HG03066 (cell line): ENCODE data around the gene SLC43A3.
"Not testable (repeated sequence)": the region's sequence is repeated elsewhere in the genome, so short reads cannot be mapped to it uniquely, and the experiment has no call there.

Experiments
- ATAC-seq: cut with Tn5 transposase; IDR thresholded peaks from one replicate; pipeline ENCODE4 v1.9.1; 2021; ENCODE audit warnings: low read depth; ENCODE audit not compliant: unreplicated experiment

The SLC43A3 gene

DNA sequence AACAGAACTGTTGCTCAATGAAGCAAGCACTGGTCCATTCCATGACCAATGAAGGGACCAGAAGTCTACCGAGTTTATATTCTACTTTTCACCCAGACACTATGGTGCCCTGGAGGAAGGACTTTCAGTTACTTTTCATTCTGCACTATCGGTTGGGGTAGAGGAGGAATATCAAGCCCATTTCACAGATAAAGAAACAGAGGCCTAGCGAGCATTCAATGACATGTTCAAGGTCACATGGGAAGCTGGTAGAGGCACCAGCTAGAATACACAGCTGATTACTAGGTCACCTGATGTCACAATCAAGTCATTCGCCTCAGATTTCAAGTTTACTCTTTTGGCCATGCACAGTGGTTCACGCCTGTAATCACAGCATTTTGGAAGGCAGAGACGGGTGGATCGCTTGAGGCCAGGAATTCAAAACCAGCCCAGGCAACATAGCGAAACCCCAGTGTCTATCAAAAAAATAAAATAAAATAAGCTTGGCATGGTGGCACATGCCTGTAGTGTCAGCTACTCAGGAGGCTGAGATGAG lies 18.9 kb downstream of the SLC43A3 start:
- no peak for ATAC-seq

DNA sequence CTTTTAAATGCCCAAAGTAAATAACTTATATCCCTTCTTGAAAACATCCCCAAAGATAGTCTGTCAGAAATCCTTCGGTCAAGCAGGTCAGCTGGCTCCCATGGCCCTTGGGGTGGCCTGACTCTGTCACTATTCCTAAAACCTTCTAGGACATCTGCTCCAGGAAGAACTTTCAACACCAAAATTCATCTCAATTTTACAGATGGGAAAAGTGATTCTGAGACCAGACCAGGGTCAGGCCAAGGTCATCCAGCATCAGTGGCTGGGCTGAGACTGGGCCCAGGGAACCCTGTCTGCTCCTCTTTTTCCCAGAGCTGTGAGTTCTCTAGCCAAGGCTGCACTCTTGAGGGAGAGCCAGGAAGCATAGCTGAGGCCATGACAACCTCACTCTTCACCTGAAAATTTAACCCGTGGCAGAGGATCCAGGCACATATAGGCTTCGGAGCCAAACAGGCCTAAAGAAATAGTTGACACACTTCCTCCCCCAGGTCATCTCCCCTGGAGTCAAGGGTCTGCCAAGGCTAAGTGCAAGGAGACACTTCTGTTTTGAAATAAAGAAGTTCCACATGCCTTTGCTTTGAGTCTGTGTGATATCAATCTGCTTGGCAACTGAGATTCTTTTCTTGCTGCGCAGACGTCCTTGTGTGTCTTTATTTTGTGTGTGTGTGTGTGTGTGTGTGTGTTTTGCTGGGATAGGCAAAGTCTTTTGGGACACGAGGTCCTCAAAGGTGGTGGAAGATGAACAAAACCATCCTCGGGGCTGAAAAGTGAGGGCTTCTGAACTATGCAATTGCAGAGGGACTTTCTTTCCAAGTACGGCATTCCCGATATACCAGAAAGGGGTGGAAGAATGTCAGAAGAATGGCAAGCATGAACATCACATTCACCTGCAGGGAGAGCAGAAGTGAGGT lies 19.7 kb downstream of the SLC43A3 start:
- ATAC-seq = no peak

DNA sequence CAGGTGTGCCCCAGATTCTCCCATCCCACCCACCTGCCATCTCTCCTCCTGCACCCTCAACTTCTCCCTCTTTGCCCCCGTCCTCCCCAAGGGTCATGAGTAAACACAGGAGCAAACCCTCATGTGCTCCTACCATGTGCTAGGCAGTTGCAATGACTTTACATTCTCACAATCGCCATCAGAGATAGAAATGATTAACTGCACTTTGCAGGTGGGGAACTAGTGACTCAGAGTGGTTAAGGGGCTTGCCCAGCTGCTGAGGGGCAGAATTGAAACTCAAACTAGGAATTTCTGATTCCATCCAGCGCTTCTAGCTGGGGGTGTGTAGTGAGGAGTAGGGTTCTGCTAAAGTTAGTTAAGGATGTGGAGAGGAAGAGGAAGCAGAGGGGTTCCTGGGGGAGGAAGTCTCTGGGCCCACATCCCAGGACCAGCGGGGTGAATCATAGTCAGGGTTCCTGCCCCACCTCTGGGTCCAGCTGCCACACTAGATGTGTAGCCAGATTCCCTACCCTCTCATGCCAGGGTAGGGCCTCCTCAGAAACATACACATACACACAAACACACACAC lies 20.5 kb downstream of the SLC43A3 start:
- no peak for ATAC-seq

DNA sequence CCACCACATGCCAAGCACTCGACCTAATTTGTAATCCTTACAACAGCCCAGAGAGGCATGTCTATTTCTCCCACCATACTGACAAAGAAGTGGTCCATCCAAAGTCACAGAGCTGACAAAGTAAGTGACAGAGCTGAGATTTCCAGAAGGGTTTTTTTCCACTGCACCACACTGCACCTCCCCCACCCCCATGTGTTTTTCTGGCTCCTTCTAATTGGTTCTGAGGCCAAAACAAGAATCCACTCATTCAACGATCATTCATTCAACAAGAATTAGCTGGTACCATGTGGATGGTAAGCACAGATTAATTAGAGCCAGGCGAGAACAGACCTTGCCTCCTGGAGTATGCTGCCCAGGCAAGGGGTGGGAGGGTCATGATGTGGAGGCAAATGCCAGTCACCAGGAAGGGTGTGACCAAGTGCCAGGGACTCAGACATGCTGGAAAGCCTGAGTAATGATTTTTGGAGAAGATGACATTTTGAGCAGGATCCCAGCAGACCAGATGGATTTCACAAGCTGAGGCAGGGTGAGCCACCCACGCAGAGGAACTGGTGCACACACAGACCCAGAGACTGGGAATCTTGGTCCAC lies 21.6 kb downstream of the SLC43A3 start:
- ATAC-seq = no peak

DNA sequence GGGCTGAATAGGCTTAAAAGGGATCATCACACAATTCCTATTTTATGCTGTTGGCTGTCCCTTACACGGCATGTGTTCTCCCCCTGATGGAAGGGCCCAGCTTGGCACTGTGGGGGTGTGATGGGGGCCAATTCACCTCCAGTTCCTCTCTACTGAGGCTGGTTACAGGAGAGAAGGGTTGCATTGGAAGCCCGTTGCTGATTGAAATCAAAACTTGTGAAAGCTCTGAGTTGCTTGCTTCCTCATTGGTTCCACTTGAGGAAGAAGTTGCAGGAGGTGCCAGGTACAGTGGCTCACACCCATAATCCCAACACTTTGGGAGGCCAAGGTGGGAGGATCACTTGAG lies 23.1 kb downstream of the SLC43A3 start:
- ATAC-seq = no peak

DNA sequence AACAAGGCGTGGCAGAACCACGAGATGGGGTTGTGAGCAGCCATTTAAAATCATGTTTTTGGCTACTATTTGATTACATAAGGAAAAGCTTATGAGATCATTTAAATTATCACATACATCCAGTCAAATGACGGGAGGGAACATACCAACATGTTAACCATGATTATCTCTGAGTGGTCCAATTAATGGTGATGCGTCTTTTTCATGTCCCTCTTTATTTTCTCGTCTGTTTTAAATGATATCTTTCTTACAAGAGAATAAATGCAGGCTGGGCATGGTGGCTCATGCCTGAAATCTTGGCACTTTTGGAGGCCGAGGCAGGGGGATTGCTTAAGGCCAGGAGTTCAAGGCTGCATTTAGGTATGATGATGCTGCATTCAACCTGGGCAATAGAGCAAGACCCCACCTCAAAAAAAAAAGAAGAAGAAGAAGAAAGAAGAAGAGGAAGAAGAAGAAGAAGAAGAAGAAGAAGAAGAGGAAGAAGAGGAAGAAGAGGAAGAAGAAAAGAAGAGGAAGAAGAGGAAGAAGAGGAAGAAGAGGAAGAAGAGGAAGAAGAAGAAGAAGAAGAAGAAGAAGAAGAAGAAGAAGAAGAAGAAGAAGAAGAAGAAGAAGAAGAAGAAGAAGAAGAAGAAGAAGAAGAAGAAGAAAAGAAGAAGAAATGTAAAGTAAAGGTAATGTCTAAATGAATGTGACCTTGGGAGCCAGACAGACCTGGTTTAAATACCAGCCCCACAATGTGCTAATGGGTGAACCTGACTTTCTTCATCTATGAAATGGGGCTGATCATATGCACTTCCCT lies 23.7 kb downstream of the SLC43A3 start:
- not testable (repeated sequence) for ATAC-seq

DNA sequence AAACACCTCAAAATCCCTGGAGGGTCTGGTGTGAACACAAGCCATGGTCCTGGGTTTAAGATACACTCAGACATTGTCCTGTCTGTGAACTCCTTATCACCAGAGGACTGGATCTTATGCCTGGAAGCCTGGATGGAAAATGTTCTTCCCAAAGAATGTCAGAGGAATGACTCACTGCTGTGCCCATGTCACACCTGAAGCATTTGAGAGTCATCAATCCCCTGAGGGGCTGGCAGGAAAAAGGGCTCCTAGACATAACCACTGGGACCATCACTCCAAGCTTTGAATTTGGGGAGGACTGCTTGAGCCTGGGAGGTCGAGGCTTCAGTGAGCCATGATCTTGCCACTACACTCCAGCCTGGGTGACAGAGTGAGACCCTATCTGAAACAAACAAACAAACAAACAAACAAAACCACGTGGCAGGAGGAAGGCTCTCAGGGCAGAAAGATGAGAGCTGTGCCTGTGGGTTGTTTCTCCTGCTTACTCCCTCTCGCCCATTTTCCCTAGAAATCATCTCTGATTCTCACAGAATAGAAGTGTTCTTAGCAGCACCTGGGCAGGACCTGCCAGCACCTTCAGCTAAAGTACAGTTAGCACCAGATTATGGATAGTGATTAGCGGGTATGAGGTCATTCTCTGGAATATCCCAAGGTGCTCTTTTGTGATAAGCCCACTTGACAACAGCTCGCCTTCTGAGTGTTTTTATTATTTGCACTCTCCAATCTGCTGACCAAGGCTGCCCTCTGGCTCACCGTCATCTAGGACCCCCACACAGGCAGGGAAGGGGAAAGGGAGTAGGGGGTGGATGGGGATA lies 24.5 kb downstream of the SLC43A3 start:
- no peak for ATAC-seq

DNA sequence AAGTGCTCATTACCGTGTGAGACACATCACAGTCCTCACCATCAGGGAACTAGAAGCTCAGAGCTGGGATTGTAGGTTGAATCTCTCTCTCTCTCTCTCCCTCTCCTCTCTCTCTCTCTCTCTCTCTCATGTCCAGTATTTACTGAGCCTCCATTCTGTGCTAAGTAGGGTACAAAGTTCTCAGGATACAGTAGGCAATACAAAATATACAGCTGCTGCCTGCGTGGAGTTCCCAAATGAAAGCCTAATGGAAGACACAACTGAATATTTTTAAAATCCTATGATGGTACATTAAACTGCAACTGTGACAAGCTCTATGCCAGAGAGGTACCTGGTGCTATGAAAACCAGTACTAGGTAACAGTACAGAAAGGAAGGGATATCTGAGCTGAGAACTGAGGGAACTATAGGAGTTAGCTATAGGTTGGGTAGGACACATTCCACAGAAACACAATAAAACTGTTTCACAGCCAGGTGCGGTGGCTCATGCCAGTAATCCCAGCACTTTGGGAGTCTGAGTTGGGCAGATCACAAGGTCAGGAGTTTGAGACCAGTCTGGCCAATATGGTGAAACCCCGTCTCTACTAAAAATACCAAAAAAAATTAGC lies 26.8 kb downstream of the SLC43A3 start:
- no peak for ATAC-seq

DNA sequence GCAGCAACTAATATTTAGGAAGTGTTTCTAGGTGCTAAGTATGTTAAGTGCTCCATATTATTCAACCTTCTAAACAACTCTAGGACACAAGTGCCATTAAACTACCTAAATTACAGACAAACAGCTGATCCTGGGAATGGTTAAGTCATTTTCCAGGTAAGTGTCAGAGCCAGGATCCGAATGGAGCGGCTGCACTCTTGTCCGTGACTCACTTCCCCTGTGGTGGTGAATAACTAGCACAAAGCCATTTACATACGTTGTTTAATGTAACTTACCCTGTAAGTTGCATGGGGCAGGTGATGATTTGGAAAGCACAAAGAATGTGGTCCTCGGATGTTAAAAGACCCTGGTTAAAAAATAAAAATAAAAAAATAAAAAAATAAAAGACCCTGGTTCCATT lies 27.7 kb downstream of the SLC43A3 start:
- no peak for ATAC-seq

DNA sequence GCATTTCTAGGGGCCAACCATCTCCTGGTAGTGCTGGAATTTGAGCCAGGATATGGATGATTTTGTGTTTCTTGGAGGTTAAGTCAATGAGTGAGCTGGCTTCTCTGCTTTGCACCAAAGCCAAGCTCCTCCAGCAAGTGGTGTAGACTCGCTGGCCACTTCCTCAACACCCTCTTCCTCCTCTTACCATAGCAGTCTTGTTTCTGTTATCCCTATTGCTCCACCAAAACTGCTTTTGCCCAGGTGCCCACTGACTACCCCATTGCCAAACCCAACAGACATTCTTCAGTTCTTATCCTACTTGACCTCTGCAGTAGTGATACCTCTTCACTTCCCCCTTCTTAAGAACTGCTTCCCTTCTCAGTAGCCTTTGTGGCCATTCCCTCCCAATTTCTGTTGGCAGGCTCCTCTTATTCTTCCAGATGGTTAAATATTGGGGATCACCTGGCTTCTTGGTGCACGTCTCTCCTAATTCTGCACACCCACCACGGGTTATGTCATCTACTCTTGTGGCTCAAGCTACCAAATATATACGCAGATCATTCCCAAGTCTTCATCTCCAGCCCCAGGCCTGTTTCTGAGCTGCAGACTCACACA lies 29.4 kb downstream of the SLC43A3 start:
- no peak for ATAC-seq

DNA sequence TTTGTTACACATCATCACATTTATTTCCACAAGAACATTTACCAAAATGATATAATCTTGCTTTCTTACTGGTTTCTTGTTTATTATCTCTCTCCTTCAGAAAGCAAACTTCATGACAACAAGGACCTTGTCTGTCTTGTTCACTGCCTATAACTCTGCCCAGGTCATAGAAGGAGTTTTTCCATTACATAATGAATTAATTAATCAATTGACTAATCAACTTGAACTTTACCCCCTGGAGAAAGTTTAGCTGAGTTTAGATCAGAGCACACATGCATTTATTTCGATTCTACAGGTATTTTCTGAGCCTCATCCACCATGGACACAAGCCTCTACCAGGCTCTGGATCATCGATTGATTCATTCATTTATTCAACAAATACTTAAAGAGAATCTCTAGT lies 30.2 kb downstream of the SLC43A3 start:
- no peak for ATAC-seq

DNA sequence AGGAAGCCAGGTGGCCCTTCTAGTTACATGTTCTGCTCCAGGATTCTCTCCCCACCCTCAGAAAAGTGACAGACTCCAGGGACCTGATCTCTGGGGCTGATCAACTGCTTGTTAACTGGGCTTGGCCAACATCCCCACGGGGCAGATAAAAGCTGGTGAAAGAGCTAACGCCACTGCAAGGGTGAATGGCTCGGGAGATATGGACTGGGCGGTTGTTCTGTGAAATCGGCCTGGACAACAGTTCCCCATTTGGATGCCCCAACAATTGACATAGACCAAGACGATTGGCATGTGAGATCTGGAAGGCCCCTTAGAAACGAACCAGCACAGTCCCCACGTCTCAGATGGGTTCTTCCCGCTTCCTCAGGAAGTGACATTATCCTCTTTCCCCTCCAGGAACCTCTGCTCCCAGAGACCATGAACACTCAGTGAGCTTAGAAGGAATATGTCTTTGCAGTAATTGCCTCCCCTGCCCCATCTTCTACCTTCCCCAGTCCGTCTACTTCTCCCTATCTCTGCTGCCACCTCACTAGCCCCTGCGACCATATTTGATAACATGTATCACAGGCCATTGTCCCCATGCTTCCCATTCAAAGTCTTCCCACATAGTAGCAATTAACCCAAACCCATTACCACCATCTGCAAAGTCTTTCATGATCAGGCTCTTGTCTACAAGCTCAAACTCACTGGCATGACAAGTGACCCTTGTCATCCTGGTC lies 30.9 kb downstream of the SLC43A3 start:
- no peak for ATAC-seq

DNA sequence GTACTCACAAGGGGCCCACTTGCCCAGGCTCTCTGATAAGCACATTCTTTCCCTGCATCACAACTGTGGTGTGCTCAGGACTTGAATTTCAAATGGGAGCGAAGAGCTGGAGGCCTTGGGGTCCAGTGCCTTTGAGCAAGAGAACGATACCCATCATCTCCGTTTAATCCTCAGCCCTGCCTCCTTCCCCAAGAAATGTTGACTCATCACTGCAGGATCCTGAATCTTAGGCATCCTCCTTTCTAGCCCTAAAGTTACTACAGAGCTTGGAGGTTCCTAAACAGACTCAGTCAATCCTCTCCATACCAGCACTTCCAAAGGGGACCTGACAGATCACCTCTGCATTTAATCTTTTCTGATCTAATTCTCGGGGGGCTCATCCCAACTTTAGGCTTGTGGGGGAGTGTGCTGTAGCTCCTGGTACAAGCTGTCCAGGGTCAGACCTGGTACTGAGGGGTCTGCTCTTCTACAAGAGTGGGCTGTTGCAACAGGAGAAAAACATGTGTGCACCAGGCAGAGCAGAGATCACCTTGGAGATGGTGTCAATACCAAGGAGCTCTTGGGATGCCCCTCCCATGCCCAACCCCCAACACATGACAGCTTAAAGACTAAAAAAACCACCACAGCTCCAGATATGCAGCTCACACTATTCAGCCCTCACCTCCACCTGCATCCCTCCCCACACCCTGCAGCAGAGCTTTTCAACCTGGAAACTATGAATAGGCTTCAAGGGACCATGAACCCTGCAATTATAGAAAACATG lies 32.5 kb downstream of the SLC43A3 start:
- ATAC-seq = no peak

DNA sequence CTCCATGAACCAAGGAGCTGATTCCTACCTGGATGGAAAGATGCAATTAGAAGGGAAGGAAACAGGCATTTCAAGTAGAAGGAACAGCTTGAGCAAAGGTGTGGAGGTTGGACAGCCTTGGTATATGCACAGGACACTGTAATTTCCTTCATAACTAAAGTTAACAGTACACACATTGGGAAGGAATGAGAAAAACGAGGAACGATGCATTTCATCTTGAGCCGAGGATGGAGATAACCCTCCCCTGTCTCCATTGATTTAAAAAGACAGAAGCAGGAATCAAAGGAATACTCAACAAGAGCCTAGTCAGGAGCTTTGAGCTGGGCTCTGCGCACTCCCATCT lies 34.2 kb downstream of the SLC43A3 start:
- ATAC-seq = no peak

DNA sequence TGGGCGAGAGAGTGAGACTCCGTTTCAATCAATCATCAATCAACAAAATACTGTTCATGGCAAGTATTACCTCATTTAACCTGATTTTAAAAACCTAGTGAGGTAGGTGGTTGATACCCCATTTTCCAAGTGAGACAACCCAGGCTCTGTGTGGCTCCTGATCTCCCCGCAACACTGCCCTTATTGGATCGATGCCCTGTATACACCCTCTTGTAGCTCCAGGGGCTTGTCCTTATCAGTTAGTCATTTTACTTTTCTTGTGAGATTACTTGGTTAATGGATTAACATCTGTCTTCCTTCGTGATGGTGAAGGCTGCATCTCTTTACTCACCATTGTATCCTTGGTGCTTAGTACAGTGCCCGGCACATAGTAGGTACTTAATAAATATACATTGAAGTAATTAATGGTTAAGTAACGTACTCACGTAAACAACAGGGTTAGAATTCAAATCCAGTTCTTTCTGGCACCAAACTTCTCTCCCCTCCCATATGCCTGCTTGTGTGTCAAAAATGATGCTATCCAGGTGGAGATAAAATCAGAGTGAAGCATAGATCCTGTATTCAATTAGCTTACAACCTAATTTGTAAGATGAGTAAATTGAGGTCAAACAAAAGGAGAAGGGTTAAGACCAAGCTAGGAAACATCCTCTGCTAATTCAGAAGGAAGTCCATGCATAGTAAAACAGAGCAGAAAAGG lies 34.7 kb downstream of the SLC43A3 start:
- ATAC-seq = no peak

DNA sequence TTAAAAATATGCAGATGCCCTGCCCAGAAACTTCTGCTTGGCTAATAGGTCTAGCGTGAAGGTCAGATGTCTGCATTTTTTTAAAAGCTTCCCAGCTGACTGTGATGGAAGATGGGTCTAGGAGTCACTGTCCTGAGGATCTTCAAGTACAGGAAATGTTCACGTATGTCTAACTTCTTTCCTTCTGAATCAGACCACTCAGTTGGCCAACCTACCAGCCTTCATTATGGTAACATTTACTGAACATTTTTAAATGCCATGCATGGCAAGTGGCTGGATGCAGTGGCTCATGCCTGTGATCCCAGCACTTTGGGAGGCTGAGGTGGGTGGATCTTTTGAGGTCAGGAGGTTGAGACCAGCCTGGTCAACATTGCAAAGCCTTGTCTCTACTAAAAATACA lies 35.4 kb downstream of the SLC43A3 start:
- no peak for ATAC-seq

DNA sequence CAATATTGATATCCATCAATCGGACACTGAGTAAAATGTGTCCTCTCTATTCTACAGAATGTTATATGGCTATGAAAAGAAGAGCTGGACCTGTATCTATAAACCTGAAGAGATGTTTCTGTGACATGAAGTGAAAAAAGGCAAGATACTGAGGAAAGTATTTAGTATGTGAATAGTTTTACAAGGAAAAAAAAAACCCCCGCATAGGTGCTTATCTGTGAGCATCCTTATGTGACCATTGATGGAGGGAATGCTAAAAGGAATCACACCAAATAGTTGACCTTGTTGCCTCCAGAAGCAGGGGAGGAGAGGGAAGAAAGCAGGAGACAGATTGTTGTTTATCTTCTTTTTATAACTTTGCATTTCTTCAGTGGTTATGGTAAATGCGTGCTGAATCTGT lies 35.8 kb downstream of the SLC43A3 start:
- ATAC-seq = no peak
